Right ventricle myocardium superior (tissue), 1 donor: ENCODE data around the gene PRKRA. TPM values are rescaled to one million over a fixed set of nuclear protein-coding genes. Genes with fewer than 3 reads are reported as not detected.

Experiments used
- ATAC-seq: fragments of 200-7000 bp; cut with Tn5 transposase; one replicate; pipeline ENCODE4 v1.9.1; 2020; ENCODE audit warnings: mild to moderate bottlenecking; ENCODE audit not compliant: poor library complexity
- DNase-seq: peaks from one replicate; pipeline ENCODE4 v3.0.0-alpha.2; 2020
- intact Hi-C: fragments of 100-400 bp; cut with DNase I; formaldehyde crosslinking; loops from one replicate; pipeline ENCODE4 v1.11.2; 2022
- total RNA-seq: library from RNA; stranded (reverse); fragmentation: NEBNext Ultra II Directional; extraction: Animal tissue kit (Norgen Biotek cat#: 25700); gene quantifications from one replicate; pipeline ENCODE4 v1.2.1, GENCODE V29; 2021
- donor health status: DM: no; HTN: yes; CAD: no; lungs with severe emphysema.

The PRKRA gene
- total RNA-seq, 1 donor from 2014 or later: 42.7 TPM

DNA sequence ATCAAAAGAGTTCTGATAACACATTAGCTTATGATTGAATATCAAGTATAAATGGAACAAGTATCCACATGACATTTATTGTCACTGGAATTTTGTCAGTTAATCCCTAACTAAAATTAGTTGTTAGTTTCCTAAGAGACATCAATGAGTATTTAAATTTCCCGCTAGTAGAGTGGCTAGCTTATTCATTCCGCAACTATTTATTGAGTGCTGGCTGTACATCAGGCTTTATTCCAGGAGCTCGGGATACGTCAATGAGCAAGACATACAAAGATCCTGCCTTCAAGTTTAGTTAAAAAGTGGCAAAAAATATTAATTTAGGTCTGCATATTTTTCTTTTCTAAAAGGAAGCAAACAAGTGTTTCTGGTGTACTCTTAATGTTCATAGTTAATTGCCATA lies 59.3 kb downstream of the PRKRA start:
- no peak for DNase-seq
- intact Hi-C loops: no loop called here
- ATAC-seq: no peak

GRCh38 chr2:178388287-178388686 lies 62.7 kb downstream of the PRKRA start:
- intact Hi-C loops: no loop called here
- DNase-seq (no peak), ATAC-seq (no peak)

DNA sequence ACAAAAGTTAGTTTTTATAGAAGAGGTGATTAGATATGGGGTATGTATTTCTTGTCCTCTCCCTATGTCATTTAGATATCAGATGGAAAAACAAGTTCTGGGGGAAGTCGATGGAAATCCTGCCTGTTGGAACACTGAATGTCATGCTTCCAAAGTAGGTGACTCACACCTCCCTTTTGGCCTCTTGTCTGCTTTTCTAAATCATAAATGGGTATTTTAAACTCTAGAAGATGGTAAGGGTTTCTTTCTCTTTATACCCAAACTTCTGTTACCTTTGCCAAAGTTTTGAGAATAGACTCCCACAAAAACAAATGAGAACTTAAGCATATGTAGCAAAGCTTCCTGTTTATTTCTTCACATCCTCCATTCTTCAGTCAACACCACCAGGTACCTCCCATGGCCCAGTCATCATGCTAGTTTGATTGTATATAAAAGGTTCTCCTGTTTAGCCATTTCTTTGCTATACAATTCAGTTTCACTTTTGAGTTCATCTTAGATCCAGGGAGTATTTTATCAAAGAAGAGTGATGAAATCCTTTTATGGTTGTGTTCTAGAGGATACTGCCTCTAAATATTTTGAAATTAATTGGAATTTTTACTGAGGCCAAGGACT lies 63.9 kb downstream of the PRKRA start:
- intact Hi-C loops: no loop called here
- ATAC-seq (no peak), DNase-seq (no peak)

GRCh38 chr2:178385595-178386148 lies 65.3 kb downstream of the PRKRA start:
- DNase-seq (no peak), ATAC-seq (no peak)
- intact Hi-C loops: no loop called here

DNA sequence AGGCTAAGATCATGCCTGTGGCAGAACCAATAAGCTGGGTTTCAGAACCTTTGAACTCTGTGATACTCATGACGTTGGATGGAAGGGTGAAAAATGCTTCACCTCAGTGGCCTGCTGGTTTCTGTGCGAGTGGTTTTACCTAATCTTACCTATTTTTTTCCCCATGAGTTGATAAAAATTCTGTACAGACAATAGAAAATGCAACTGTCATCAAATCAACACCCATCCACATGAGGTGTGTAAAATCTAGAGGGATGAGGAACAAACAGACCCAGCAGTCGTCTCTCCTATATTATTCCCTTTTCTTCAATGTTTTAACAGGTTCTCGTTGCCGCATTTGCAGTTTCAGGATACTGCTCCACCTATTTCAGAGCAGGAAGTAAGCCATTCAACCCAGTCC lies 67.3 kb downstream of the PRKRA start:
- DNase-seq (no peak), ATAC-seq (no peak)
- intact Hi-C loops: no loop called here

Other genes with a start within 250 kb of the PRKRA start
- gene PJVK, start 203 bp upstream of the PRKRA start, total RNA-seq: 1.0 TPM
- gene FKBP7, start 27.4 kb upstream of the PRKRA start, total RNA-seq: 6.5 TPM
- gene PLEKHA3, start 29.3 kb upstream of the PRKRA start, total RNA-seq: 32.2 TPM